ENCODE data around the gene CXCL8. TPM values are rescaled to one million over a fixed set of nuclear protein-coding genes. Genes with fewer than 3 reads are reported as not detected.

Gene CXCL8
- polyA plus RNA-seq, 3 donors: 275 to 604 (median 328) TPM

DNA sequence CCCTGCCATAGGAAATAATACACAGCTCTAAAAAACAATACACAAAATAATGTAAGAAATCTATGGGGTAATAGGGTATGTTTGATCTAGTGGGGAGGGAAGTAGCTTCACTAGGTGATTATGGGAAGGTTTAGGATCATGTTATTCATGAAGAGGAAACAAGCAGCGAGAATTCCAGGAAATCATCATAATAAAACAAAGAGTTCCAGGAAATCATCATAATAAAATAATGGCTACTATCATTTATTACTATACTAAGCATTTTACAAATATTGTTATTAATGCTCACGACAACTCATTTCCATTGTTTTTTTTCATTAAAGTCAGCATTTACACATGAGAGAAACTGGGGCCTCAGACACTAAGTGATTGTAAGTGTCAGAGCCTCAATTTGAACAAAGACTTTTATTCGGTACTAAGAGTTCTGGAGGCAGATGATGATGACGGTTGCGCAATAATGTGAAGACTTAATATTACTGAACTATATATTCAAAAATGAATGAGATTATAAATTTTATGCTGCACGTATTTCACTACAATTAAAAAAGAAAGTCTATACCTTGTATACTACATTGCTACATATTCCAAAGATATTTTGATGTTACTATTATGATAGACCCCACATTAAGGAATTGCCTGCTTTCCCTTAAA, 12.2 kb upstream of the CXCL8 start:
- Histone ChIP-seq H3K9ac (ENCODE audit: insufficient read depth, low read length, poor library complexity, severe bottlenecking) (no peak overlapping the region), H3K27ac (ENCODE audit: low read depth in 1 of 2, low read length in 2 of 2) (no peak overlapping the region), H3K4me3 (replicated peaks in 1 of 3; ENCODE audit: low read depth in 2 of 3, low read length in 3 of 3) (no peak overlapping the region), H3K4me1 (ENCODE audit: control insufficient read depth in 1 of 2, insufficient read depth in 2 of 2, low read length in 2 of 2) (peaks cover 42 to 45% of the 10 kb centered on the region in 2 donors), H3K4me2 (replicated peaks; ENCODE audit: extremely low read depth, low read length, poor library complexity, severe bottlenecking) (no peak overlapping the region), H3K36me3 (replicated peaks in 1 of 2; ENCODE audit: control insufficient read depth in 1 of 2, insufficient read depth in 2 of 2, low read length in 2 of 2) (no peaks in the 10 kb centered on the region), H3K27me3 (ENCODE audit: control insufficient read depth in 2 of 2, insufficient read depth in 2 of 2, low read length in 2 of 2) (no peaks in the 10 kb centered on the region), H2AFZ (ENCODE audit: insufficient read depth, low read depth, low read length, poor library complexity, severe bottlenecking) (no peak overlapping the region), H3K79me2 (ENCODE audit: insufficient read depth, low read length) (no peaks in the 10 kb centered on the region), H4K20me1 (ENCODE audit: insufficient read depth, low read length) (no peaks in the 10 kb centered on the region), H3K9me3 (replicated peaks in 1 of 2; ENCODE audit: control insufficient read depth in 1 of 2, insufficient read depth in 1 of 2, low read length in 2 of 2) (no peaks in the 10 kb centered on the region)
- H3K36me3 Mint-ChIP-seq: peaks cover 0 to 11% of the 10 kb centered on the region in 2 donors
- H3K4me1 Mint-ChIP-seq: peaks cover 61% of the 10 kb centered on the region
- TF ChIP-seq, protein P1, sequence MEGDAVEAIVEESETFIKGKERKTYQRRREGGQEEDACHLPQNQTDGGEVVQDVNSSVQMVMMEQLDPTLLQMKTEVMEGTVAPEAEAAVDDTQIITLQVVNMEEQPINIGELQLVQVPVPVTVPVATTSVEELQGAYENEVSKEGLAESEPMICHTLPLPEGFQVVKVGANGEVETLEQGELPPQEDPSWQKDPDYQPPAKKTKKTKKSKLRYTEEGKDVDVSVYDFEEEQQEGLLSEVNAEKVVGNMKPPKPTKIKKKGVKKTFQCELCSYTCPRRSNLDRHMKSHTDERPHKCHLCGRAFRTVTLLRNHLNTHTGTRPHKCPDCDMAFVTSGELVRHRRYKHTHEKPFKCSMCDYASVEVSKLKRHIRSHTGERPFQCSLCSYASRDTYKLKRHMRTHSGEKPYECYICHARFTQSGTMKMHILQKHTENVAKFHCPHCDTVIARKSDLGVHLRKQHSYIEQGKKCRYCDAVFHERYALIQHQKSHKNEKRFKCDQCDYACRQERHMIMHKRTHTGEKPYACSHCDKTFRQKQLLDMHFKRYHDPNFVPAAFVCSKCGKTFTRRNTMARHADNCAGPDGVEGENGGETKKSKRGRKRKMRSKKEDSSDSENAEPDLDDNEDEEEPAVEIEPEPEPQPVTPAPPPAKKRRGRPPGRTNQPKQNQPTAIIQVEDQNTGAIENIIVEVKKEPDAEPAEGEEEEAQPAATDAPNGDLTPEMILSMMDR (IDR thresholded peaks at IDR 0.05): no peak
- peak overlapping the region in 2 of 7 donors; percentile 33 to 55 for H3K27ac Mint-ChIP-seq
- H3K27me3 Mint-ChIP-seq (ENCODE audit: low read depth in 3 of 3): peaks cover 0 to 5% (median 0%) of the 10 kb centered on the region in 3 donors
- intact Hi-C loops (cut with micrococcal nuclease): loop anchor here in 1 of 2 donors (10.0 kb wide), 1 partner anchor 63 kb away; no protein-coding TSS in a partner anchor
- peaks cover 0 to 2% (median 0%) of the 10 kb centered on the region in 7 donors for H3K9me3 Mint-ChIP-seq
- WGBS (ENCODE audit: insufficient coverage): no CpG with 5 or more reads among the region's 6 CpGs
- no peak overlapping the region for H3K4me3 Mint-ChIP-seq
- no peak for DNase-seq

DNA sequence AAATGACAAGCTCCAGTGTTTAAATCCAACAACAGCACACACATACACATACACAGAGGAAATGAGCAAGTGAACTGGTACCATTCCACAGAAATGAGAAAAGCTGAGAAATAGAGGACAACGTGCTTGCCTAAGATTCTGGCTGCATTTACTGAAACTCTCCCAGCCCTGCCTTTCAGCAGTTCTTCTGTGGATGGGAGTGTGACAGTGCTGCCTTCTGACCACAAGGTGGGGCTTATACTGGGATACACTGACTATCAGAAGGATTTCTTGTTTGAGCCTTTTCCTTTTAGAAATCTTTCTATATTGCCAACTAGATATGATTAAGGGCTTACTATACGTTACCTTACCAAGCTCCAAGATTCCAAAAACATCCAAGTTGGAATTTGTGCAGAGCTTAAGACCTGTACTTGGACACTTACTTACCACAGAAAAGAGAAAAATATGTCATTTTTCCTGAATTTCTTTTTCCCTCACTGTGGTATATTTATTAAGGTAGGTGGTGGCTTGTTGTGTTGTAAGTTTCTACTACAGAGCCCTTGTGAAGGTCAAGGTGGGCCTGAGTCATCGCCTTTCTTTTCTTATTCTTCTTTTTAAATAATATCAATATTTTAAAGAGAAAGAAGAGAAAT, 10.7 kb upstream of the CXCL8 start:
- Mint-ChIP-seq H3K36me3 (peaks cover 0 to 11% of the 10 kb centered on the region in 2 donors), H3K27ac (peak overlapping the region in 5 of 7 donors; percentile 5 to 79 (median 46)), H3K27me3 (ENCODE audit: low read depth in 3 of 3) (peaks cover 0 to 5% (median 0%) of the 10 kb centered on the region in 3 donors), H3K4me1 (peaks cover 72% of the 10 kb centered on the region), H3K4me3 (no peak overlapping the region), H3K9me3 (peaks cover 0 to 2% (median 1%) of the 10 kb centered on the region in 7 donors)
- Histone ChIP-seq H4K20me1 (ENCODE audit: insufficient read depth, low read length) (no peaks in the 10 kb centered on the region), H2AFZ (ENCODE audit: insufficient read depth, low read depth, low read length, poor library complexity, severe bottlenecking) (no peak overlapping the region), H3K9ac (ENCODE audit: insufficient read depth, low read length, poor library complexity, severe bottlenecking) (no peak overlapping the region), H3K4me1 (ENCODE audit: control insufficient read depth in 1 of 2, insufficient read depth in 2 of 2, low read length in 2 of 2) (peaks cover 56 to 60% of the 10 kb centered on the region in 2 donors), H3K4me2 (replicated peaks; ENCODE audit: extremely low read depth, low read length, poor library complexity, severe bottlenecking) (no peak overlapping the region), H3K79me2 (ENCODE audit: insufficient read depth, low read length) (no peaks in the 10 kb centered on the region), H3K27ac (ENCODE audit: low read depth in 1 of 2, low read length in 2 of 2) (no peak overlapping the region), H3K36me3 (replicated peaks in 1 of 2; ENCODE audit: control insufficient read depth in 1 of 2, insufficient read depth in 2 of 2, low read length in 2 of 2) (no peaks in the 10 kb centered on the region), H3K27me3 (ENCODE audit: control insufficient read depth in 2 of 2, insufficient read depth in 2 of 2, low read length in 2 of 2) (no peaks in the 10 kb centered on the region), H3K9me3 (replicated peaks in 1 of 2; ENCODE audit: control insufficient read depth in 1 of 2, insufficient read depth in 1 of 2, low read length in 2 of 2) (no peaks in the 10 kb centered on the region), H3K4me3 (replicated peaks in 1 of 3; ENCODE audit: low read depth in 2 of 3, low read length in 3 of 3) (no peak overlapping the region)
- no CpG with 5 or more reads among the region's 3 CpGs for WGBS (ENCODE audit: insufficient coverage)
- intact Hi-C loops (cut with micrococcal nuclease): loop anchor here (5.0 to 10.0 kb wide), 5 partner anchors 65 to 933 kb away; partner anchors contain the start of gene CXCL6 (in 1 of the 2)
- peak; percentile 59 to 75 (median 73) for DNase-seq
- TF ChIP-seq, protein P1 (IDR thresholded peaks at IDR 0.05): peak; percentile 88

Measured in CD14-positive monocyte (primary cell).